Fibroblast of pulmonary artery (primary cell): ENCODE data around the gene NLGN2.

Experiments used
- DNase-seq: peaks from one replicate; pipeline ENCODE4 v3.0.0-alpha.2; 2010; ENCODE audit warnings: low read depth
- H3K4me3 ChIP-seq: replicated peaks from 2 replicates; pipeline ENCODE4 v1.5.1; 2011; ENCODE audit warnings: low read depth, mild to moderate bottlenecking, control low read depth, low read length, moderate library complexity
- CTCF ChIP-seq: IDR thresholded peaks from 2 replicates; pipeline ENCODE4 v1.5.1; 2011; ENCODE audit warnings: mild to moderate bottlenecking, control low read depth, low read length, inconsistent platforms; ENCODE audit errors: missing control alignments

NLGN2 gene

GRCh38 chr17:7370853-7371252 lies 36.8 kb upstream of the NLGN2 start:
- H3K4me3 ChIP-seq = no peak overlapping the region
- no peak for TF ChIP-seq CTCF
- no peak for DNase-seq

GRCh38 chr17:7374353-7374752 lies 33.3 kb upstream of the NLGN2 start:
- no peak for DNase-seq
- TF ChIP-seq CTCF = no peak
- H3K4me3 ChIP-seq = no peak overlapping the region

- no peak overlapping the region for H3K4me3 ChIP-seq
- no peak for TF ChIP-seq CTCF
Observed at GRCh38 chr17:7379134-7379533, 28.5 kb upstream of the NLGN2 start.

GRCh38 chr17:7380321-7380720 lies 27.3 kb upstream of the NLGN2 start:
- TF ChIP-seq CTCF = no peak
- DNase-seq = peak; percentile 50
- peak overlapping the region; percentile 35 for H3K4me3 ChIP-seq

More at GRCh38 chr17:7379134-7379533, 28.5 kb upstream of the NLGN2 start:
- no peak for DNase-seq

- H3K4me3 ChIP-seq = peak within 1 kb of the TSS; percentile 35
- TF ChIP-seq CTCF = no peak
- DNase-seq = no peak
Observed at GRCh38 chr17:7380855-7381683, 26.6 kb upstream of the NLGN2 start, which contains the start of gene TNK1. Gene TNK1 (plus strand): TSS chr17:7381089. CDS start chr17:7382927, 1,838 bp downstream.

GRCh38 chr17:7382901-7383300 lies 24.7 kb upstream of the NLGN2 start:
- no peak for TF ChIP-seq CTCF
- H3K4me3 ChIP-seq = no peak overlapping the region
- no peak for DNase-seq

GRCh38 chr17:7383371-7383741 lies 24.3 kb upstream of the NLGN2 start:
- DNase-seq = no peak
- no peak for TF ChIP-seq CTCF
- H3K4me3 ChIP-seq = no peak overlapping the region
